Testis (tissue), 3 donors: Measurements from ENCODE around the gene JPH2. TPM values are rescaled to one million over a fixed set of nuclear protein-coding genes. Genes with fewer than 3 reads are reported as not detected.

Experiments
- DNase-seq: peaks from one replicate; pipeline ENCODE4 v3.0.0-alpha.2; 2019
- H3K27ac ChIP-seq, 2 donors: fragments of 200-600 bp; sonication (generic); one replicate each; pipeline ENCODE4 v1.5.1; 2019
- H3K27me3 ChIP-seq: fragments of 200-600 bp; sonication (generic); one replicate; pipeline ENCODE4 v1.5.1; 2019
- H3K36me3 ChIP-seq: fragments of 200-600 bp; sonication (generic); one replicate; pipeline ENCODE4 v1.5.1; 2017; ENCODE audit warnings: low read depth; ENCODE audit errors: missing control alignments
- H3K4me1 ChIP-seq: fragments of 200-600 bp; sonication (generic); one replicate; pipeline ENCODE4 v1.5.1; 2019
- H3K4me3 ChIP-seq, 2 donors: fragments of 200-600 bp; sonication (generic); one replicate each; pipeline ENCODE4 v1.5.1; 2017 to 2019
- H3K9me3 ChIP-seq: fragments of 200-600 bp; sonication (generic); one replicate; pipeline ENCODE4 v1.5.1; 2017
- POLR2A ChIP-seq: fragments of 450-650 bp; IDR thresholded peaks from one replicate; pipeline ENCODE4 v1.6.1; 2017; ENCODE audit warnings: antibody characterized with exemption, mild to moderate bottlenecking, moderate library complexity
- WGBS, 2 donors: methylation state at CpG; one replicate each; pipeline ENCODE4 v1.1.5; 2018; 5-methylcytosine and 5-hydroxymethylcytosine counted together
- intact Hi-C: fragments of 100-400 bp; cut with DNase I; formaldehyde crosslinking; loops from one replicate; pipeline ENCODE4 v1.15.1; 2023; ENCODE audit warnings: low total_unique reads
- polyA plus RNA-seq: library from polyadenylated mRNA; stranded (reverse); fragments of 350-450 nt; fragmentation: Illumina TruSeq; extraction: RNeasy Lipid Tissue Mini Kit (QIAGEN cat#74804); gene quantifications from one replicate; pipeline ENCODE4 v1.2.3, GENCODE V29; 2014; ENCODE audit warnings: low read depth, low replicate concordance; ENCODE audit not compliant: insufficient read depth
- total RNA-seq, 2 donors: library from RNA; depleted of rRNA; stranded (reverse); fragments of >200 nt; gene quantifications; one replicate each; pipeline ENCODE4 v1.2.3, GENCODE V29; 2016
- TF ChIP-seq, protein P1 (sequence below), 3 experiments: fragments of 450-650 bp in 2 of 3; fragments of 200-600 bp in 1 of 3; sonication (generic) in 1 of 3; IDR thresholded peaks; one replicate each; pipeline ENCODE4 v1.5.1; 2016 to 2019; ENCODE audit warnings: antibody characterized with exemption in 3 of 3, mild to moderate bottlenecking in 2 of 3, moderate library complexity in 1 of 3

JPH2 gene
- total and polyA plus RNA-seq, 3 donors from 2014 or later: 1.9 to 3.7 (median 3.2) TPM

GRCh38 chr20:44166477-44166876 is 20.5 kb downstream of the JPH2 start:
- TF ChIP-seq, protein P1, sequence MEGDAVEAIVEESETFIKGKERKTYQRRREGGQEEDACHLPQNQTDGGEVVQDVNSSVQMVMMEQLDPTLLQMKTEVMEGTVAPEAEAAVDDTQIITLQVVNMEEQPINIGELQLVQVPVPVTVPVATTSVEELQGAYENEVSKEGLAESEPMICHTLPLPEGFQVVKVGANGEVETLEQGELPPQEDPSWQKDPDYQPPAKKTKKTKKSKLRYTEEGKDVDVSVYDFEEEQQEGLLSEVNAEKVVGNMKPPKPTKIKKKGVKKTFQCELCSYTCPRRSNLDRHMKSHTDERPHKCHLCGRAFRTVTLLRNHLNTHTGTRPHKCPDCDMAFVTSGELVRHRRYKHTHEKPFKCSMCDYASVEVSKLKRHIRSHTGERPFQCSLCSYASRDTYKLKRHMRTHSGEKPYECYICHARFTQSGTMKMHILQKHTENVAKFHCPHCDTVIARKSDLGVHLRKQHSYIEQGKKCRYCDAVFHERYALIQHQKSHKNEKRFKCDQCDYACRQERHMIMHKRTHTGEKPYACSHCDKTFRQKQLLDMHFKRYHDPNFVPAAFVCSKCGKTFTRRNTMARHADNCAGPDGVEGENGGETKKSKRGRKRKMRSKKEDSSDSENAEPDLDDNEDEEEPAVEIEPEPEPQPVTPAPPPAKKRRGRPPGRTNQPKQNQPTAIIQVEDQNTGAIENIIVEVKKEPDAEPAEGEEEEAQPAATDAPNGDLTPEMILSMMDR (IDR thresholded peaks at IDR 0.05): no peak
- no peak for TF ChIP-seq POLR2A
- DNase-seq: no peak
- H3K27me3 ChIP-seq: no peaks in the 10 kb centered on the region
- no peak overlapping the region for H3K4me3 ChIP-seq
- no peaks in the 10 kb centered on the region for H3K4me1 ChIP-seq
- intact Hi-C loops: no loop called here
- WGBS, 2 donors: 25 to 59% methylated on average over 2 to 4 of the region's 4 CpGs
- no peaks in the 10 kb centered on the region for H3K36me3 ChIP-seq
- no peak overlapping the region for H3K27ac ChIP-seq
- no peaks in the 10 kb centered on the region for H3K9me3 ChIP-seq

DNA sequence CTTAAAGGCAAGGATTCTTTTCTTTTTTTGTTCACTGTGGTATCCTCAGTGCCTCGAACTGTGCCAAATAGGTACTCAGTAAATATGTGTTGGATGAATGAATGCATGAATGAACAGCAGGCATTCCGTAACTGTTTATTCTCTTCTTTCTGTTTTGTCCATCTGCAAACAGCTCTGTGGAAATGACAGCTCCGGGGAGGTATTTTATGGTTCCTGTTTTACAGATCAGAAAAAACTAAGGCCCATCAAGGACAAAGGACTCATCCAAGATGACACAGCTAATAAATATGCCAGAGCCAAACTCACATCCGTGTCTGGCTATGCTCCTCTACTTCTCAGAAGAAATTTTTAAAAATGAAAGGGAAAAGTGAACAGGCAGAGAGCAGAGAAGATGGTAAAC is 21.0 kb downstream of the JPH2 start:
- DNase-seq: no peak
- H3K4me3 ChIP-seq: no peak overlapping the region
- 57 to 70% methylated on average over 4 of the region's 4 CpGs for WGBS, 2 donors
- H3K4me1 ChIP-seq: no peaks in the 10 kb centered on the region
- no peaks in the 10 kb centered on the region for H3K9me3 ChIP-seq
- TF ChIP-seq, protein P1 (IDR thresholded peaks at IDR 0.05): no peak
- no peak for TF ChIP-seq POLR2A
- no peak overlapping the region for H3K27ac ChIP-seq
- H3K27me3 ChIP-seq: no peaks in the 10 kb centered on the region
- no peaks in the 10 kb centered on the region for H3K36me3 ChIP-seq
- intact Hi-C loops: no loop called here

GRCh38 chr20:44160133-44160532 is 26.9 kb downstream of the JPH2 start:
- Histone ChIP-seq H3K27me3 (no peaks in the 10 kb centered on the region), H3K4me1 (no peaks in the 10 kb centered on the region), H3K27ac (no peak overlapping the region), H3K9me3 (no peaks in the 10 kb centered on the region), H3K36me3 (no peaks in the 10 kb centered on the region), H3K4me3 (peak overlapping the region; percentile 24 to 34)
- no peak for DNase-seq
- no peak for TF ChIP-seq POLR2A
- TF ChIP-seq, protein P1 (IDR thresholded peaks at IDR 0.05): no peak
- intact Hi-C loops: no loop called here
- WGBS, 2 donors: 60 to 88% methylated on average over 14 to 19 of the region's 56 CpGs

GRCh38 chr20:44159711-44160110 is 27.3 kb downstream of the JPH2 start:
- WGBS, 2 donors: 64 to 67% methylated on average over 37 to 38 of the region's 50 CpGs
- Histone ChIP-seq H3K4me3 (peak overlapping the region; percentile 24 to 34), H3K27ac (no peak overlapping the region), H3K4me1 (no peaks in the 10 kb centered on the region), H3K36me3 (no peaks in the 10 kb centered on the region), H3K9me3 (no peaks in the 10 kb centered on the region), H3K27me3 (no peaks in the 10 kb centered on the region)
- no peak for DNase-seq
- intact Hi-C loops: no loop called here
- TF ChIP-seq POLR2A: no peak
- TF ChIP-seq, protein P1 (IDR thresholded peaks at IDR 0.05): no peak

DNA sequence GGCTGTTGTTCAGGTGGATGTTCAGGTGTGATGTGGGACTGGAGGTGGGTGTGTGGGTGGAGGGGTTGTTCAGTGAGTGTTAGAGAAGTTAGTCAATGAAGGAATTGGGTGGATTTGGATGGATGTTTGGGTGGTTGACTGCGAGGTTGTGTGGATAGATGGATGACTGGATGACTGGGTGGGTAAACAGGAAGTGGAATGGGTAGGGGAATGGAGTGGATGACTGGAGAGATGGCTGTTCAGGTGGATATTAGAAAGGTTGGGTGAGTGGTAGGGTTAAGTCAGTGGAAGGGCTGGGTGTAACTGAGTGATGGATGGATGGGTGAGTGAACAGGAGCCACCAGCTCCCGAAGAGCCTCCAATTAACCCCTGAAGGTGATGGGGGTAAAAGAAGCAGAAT is 27.9 kb downstream of the JPH2 start:
- intact Hi-C loops: no loop called here
- no peaks in the 10 kb centered on the region for H3K9me3 ChIP-seq
- H3K36me3 ChIP-seq: no peaks in the 10 kb centered on the region
- H3K4me3 ChIP-seq: no peak overlapping the region
- H3K27me3 ChIP-seq: no peaks in the 10 kb centered on the region
- 66 to 70% methylated on average over 2 of the region's 2 CpGs for WGBS, 2 donors
- DNase-seq: no peak
- TF ChIP-seq, protein P1 (IDR thresholded peaks at IDR 0.05): no peak
- TF ChIP-seq POLR2A: no peak
- H3K4me1 ChIP-seq: no peaks in the 10 kb centered on the region
- H3K27ac ChIP-seq: no peak overlapping the region
